Stimulated activated naive CD8-positive, alpha-beta T cell treated with anti-CD3 and anti-CD28 coated beads, Interleukin-15, Interleukin-2, amounts not matched to agents 100 ng/mL and 50 ng/mL, for 24 hours (primary cell): ENCODE measurements around the gene BRPF1.

ENCODE experiments used
- H3K27ac Mint-ChIP-seq: one replicate; pipeline ENCODE4 v1.8.0; 2021; ENCODE audit warnings: mild to moderate bottlenecking, mixed read lengths
- H3K27me3 Mint-ChIP-seq: one replicate; pipeline ENCODE4 v1.8.0; 2021; ENCODE audit warnings: mixed read lengths
- H3K36me3 Mint-ChIP-seq: one replicate; pipeline ENCODE4 v1.8.0; 2021; ENCODE audit warnings: low read depth, mixed read lengths
- H3K4me1 Mint-ChIP-seq: one replicate; pipeline ENCODE4 v1.8.0; 2021; ENCODE audit warnings: low read depth, mixed read lengths
- H3K4me3 Mint-ChIP-seq: one replicate; pipeline ENCODE4 v1.8.0; 2021; ENCODE audit warnings: mild to moderate bottlenecking, mixed read lengths
- H3K9me3 Mint-ChIP-seq: one replicate; pipeline ENCODE4 v1.8.0; 2021; ENCODE audit warnings: mixed read lengths

Gene BRPF1

DNA sequence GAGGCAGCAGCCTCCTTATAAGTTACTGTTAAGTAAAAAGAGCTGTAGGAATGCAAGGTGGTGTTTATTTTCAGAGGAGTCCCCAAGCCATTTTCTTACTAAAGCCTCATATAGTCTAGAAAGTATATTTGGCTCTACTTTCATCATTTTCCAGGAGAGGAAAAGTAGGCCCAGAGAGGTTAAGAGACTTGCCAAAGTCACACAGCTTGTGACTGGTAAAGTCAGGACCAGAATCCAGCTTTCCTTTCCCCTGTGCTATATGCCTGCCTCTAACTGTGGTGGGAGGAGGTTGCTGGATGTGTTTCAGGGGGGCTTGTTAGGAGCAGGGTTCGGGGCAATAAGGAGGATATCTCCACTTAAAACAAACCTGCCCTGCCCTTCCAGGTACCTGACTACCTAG, 11.0 kb downstream of the BRPF1 start:
- no peak overlapping the region for H3K27ac Mint-ChIP-seq
- no peaks in the 10 kb centered on the region for H3K27me3 Mint-ChIP-seq
- no peaks in the 10 kb centered on the region for H3K9me3 Mint-ChIP-seq
- H3K36me3 Mint-ChIP-seq = peaks cover 84% of the 10 kb centered on the region
- no peak overlapping the region for H3K4me3 Mint-ChIP-seq
- H3K4me1 Mint-ChIP-seq = peaks cover 23% of the 10 kb centered on the region

DNA sequence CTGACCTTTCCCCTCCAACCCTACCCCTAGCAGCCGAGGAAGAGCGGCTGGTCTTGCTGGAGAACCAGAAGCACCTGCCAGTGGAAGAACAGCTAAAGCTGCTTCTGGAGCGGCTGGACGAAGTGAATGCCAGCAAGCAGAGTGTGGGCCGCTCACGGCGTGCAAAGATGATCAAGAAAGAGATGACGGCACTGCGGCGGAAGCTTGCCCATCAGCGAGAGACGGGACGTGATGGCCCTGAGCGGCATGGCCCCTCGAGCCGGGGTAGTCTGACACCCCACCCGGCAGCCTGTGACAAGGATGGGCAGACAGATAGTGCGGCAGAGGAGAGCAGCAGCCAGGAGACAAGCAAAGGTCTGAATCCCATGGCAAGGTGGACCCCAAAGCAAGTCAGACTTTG, 12.0 kb downstream of the BRPF1 start:
- Mint-ChIP-seq H3K36me3 (peaks cover 85% of the 10 kb centered on the region), H3K27ac (no peak overlapping the region), H3K9me3 (no peaks in the 10 kb centered on the region), H3K27me3 (no peaks in the 10 kb centered on the region), H3K4me1 (peaks cover 19% of the 10 kb centered on the region), H3K4me3 (no peak overlapping the region)

DNA sequence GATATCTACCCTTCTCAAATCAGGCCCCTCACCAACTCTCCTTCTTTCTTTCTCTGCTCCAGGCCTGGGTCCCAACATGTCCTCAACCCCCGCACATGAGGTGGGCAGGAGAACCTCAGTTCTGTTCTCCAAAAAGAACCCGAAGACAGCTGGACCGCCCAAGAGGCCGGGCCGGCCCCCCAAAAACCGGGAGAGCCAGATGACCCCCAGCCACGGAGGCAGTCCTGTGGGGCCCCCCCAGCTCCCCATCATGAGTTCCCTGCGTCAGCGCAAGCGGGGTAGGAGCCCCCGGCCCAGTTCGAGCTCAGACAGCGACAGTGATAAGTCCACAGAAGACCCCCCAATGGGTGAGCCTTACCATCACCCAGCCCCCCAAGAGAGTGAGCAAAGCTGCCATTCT, 12.6 kb downstream of the BRPF1 start:
- peaks cover 23% of the 10 kb centered on the region for H3K4me1 Mint-ChIP-seq
- H3K36me3 Mint-ChIP-seq = peaks cover 85% of the 10 kb centered on the region
- no peak overlapping the region for H3K27ac Mint-ChIP-seq
- H3K27me3 Mint-ChIP-seq = no peaks in the 10 kb centered on the region
- H3K9me3 Mint-ChIP-seq = no peaks in the 10 kb centered on the region
- H3K4me3 Mint-ChIP-seq = no peak overlapping the region

DNA sequence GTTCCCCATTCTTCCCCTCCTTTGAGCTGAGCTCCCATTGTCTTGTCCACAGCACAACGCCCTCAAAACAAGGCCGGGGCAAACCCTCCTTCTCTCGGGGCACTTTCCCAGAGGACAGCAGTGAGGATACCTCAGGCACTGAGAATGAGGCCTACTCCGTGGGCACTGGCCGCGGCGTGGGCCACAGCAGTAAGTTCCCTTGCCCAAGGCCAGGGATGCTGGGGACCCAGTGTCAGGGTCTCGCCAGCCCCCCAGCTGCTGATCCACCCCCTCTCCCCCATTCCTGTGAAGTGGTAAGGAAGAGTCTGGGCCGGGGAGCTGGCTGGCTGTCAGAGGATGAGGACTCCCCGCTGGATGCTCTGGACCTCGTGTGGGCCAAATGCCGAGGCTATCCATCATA, 14.0 kb downstream of the BRPF1 start:
- Mint-ChIP-seq H3K27me3 (no peaks in the 10 kb centered on the region), H3K4me3 (no peak overlapping the region), H3K27ac (no peak overlapping the region), H3K36me3 (peaks cover 76% of the 10 kb centered on the region), H3K4me1 (peaks cover 36% of the 10 kb centered on the region), H3K9me3 (no peaks in the 10 kb centered on the region)

DNA sequence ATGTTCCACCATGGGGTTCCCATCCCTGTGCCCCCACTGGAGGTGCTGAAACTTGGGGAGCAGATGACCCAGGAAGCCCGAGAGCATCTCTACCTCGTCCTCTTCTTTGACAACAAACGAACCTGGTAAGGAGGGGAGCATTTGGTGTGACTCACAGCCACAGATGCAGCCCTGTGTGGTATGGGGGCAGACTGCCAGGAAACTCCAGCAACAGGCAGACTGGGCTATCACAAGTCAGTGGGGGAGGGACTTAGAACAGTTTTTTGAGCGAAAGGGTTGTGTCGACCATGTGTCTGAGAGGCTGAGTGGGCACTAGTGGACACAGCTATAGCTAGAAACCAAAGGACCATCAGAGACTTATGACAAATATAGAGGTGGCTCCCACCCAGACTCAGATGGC, 14.8 kb downstream of the BRPF1 start:
- Mint-ChIP-seq H3K9me3 (no peaks in the 10 kb centered on the region), H3K4me1 (peaks cover 44% of the 10 kb centered on the region), H3K27ac (peak overlapping the region; percentile 75), H3K27me3 (no peaks in the 10 kb centered on the region), H3K36me3 (peaks cover 74% of the 10 kb centered on the region), H3K4me3 (no peak overlapping the region)

DNA sequence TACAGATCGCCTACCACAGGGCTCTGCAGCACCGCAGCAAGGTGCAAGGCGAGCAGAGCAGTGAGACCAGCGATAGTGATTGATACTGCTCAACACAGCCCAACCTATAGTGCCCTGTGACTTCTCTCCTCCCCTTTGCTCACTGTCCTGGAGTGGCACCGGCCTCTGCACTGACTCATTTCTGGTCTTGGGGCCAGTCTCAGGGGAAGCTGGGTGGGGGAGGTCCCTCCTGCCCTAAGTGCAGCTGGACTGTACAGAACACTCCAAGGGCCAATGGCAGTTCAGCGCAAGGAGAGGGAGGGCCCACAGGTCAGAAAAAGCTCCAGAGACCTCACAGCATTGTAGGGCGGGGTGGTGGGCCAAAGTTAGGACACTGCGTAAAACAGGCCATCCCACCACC, 15.7 kb downstream of the BRPF1 start:
- Mint-ChIP-seq H3K9me3 (no peaks in the 10 kb centered on the region), H3K27ac (no peak overlapping the region), H3K4me3 (no peak overlapping the region), H3K27me3 (no peaks in the 10 kb centered on the region), H3K36me3 (peaks cover 77% of the 10 kb centered on the region), H3K4me1 (peaks cover 53% of the 10 kb centered on the region)

- H3K4me3 Mint-ChIP-seq = no peak overlapping the region
Observed at GRCh38 chr3:9748031-9748430, 16.5 kb downstream of the BRPF1 start.

GRCh38 chr3:9749296-9749644, 17.7 kb downstream of the BRPF1 start:
- no peaks in the 10 kb centered on the region for H3K27me3 Mint-ChIP-seq
- no peaks in the 10 kb centered on the region for H3K9me3 Mint-ChIP-seq
- H3K4me3 Mint-ChIP-seq = peak overlapping the region; percentile 96
- peak overlapping the region; percentile 93 for H3K27ac Mint-ChIP-seq
- peaks cover 69% of the 10 kb centered on the region for H3K36me3 Mint-ChIP-seq
- H3K4me1 Mint-ChIP-seq = peaks cover 66% of the 10 kb centered on the region

More at GRCh38 chr3:9748031-9748430, 16.5 kb downstream of the BRPF1 start:
- no peak overlapping the region for H3K27ac Mint-ChIP-seq
- H3K9me3 Mint-ChIP-seq = no peaks in the 10 kb centered on the region
- H3K4me1 Mint-ChIP-seq = peaks cover 58% of the 10 kb centered on the region
- peaks cover 72% of the 10 kb centered on the region for H3K36me3 Mint-ChIP-seq
- H3K27me3 Mint-ChIP-seq = no peaks in the 10 kb centered on the region

DNA sequence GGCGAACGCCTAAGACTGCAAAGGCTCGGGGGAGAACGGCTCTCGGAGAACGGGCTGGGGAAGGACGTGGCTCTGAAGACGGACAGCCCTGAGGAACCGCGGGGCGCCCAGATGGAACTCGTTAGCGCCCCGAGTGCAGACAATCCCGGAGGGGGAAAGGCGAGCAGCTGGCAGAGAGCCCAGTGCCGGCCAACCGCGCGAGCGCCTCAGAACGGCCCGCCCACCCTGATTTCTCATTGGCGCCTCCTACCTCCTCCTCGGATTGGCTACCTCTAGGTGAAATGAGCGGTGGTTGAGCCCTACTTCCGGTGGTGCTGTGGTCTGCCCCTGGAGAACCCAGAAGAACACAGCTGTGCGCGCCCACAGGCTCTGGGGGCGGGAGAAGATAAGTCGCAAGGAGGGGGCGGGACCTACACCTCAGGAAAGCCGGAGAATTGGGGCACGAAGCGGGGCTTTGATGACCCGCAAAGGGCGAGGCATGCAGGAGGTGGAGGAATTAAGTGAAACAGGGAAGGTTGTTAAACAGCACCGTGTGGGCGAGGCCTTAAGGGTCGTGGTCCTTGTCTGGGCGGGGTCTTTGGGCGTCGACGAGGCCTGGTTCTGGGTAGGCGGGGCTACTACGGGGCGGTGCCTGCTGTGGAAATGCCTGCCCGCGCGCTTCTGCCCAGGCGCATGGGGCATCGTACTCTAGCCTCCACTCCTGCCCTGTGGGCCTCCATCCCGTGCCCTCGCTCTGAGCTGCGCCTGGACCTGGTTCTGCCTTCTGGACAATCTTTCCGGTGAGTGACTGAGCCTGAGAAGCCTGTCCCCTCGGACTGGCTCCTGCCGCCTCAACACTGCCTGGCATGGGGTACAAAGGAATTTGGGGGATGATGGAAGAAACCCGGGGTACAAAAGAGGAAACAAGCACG, 18.4 kb downstream of the BRPF1 start, which contains the start of gene OGG1:
Gene OGG1 (plus strand): TSS at position 308 of the 911 bp plus-strand sequence. CDS start 335 bp downstream, at position 643.
- Mint-ChIP-seq H3K27me3 (no peaks in the 10 kb centered on the region), H3K27ac (peak within 1 kb of the TSS; percentile 93), H3K4me1 (peaks cover 71% of the 10 kb centered on the region), H3K9me3 (no peaks in the 10 kb centered on the region), H3K36me3 (peaks cover 68% of the 10 kb centered on the region), H3K4me3 (peak within 1 kb of the TSS; percentile 96)

- Mint-ChIP-seq H3K4me3 (peak overlapping the region; percentile 96), H3K4me1 (peaks cover 66% of the 10 kb centered on the region), H3K27ac (peak overlapping the region; percentile 93), H3K27me3 (no peaks in the 10 kb centered on the region), H3K9me3 (no peaks in the 10 kb centered on the region), H3K36me3 (peaks cover 67% of the 10 kb centered on the region)
Observed at GRCh38 chr3:9750556-9751411, 19.2 kb downstream of the BRPF1 start.

DNA sequence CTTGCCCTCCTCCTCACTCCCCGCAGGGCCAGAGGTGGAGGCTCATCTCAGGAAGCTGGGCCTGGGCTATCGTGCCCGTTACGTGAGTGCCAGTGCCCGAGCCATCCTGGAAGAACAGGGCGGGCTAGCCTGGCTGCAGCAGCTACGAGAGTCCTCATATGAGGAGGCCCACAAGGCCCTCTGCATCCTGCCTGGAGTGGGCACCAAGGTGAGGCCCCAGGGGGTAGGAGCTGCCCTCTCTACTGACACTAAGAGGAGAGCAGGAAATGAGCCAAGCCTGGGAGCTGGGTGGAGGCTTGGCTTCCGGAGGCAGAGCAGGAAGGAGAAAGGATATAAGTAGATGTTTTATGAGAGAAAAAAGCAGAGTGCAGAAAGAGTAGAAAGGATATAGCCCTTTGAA, 23.1 kb downstream of the BRPF1 start:
- H3K36me3 Mint-ChIP-seq = peaks cover 62% of the 10 kb centered on the region
- H3K4me3 Mint-ChIP-seq = no peak overlapping the region
- H3K27me3 Mint-ChIP-seq = no peaks in the 10 kb centered on the region
- H3K27ac Mint-ChIP-seq = no peak overlapping the region
- peaks cover 43% of the 10 kb centered on the region for H3K4me1 Mint-ChIP-seq
- no peaks in the 10 kb centered on the region for H3K9me3 Mint-ChIP-seq

GRCh38 chr3:9757427-9757826, 25.9 kb downstream of the BRPF1 start:
- peaks cover 65% of the 10 kb centered on the region for H3K36me3 Mint-ChIP-seq
- H3K27me3 Mint-ChIP-seq = no peaks in the 10 kb centered on the region
- no peak overlapping the region for H3K4me3 Mint-ChIP-seq
- peaks cover 20% of the 10 kb centered on the region for H3K4me1 Mint-ChIP-seq
- H3K9me3 Mint-ChIP-seq = no peaks in the 10 kb centered on the region
- no peak overlapping the region for H3K27ac Mint-ChIP-seq

- no peaks in the 10 kb centered on the region for H3K9me3 Mint-ChIP-seq
- H3K36me3 Mint-ChIP-seq = peaks cover 56% of the 10 kb centered on the region
- H3K4me3 Mint-ChIP-seq = no peak overlapping the region
- H3K27me3 Mint-ChIP-seq = no peaks in the 10 kb centered on the region
- H3K27ac Mint-ChIP-seq = no peak overlapping the region
- peaks cover 6% of the 10 kb centered on the region for H3K4me1 Mint-ChIP-seq
Observed at GRCh38 chr3:9760779-9761505, 29.4 kb downstream of the BRPF1 start.

GRCh38 chr3:9761919-9762318, 30.4 kb downstream of the BRPF1 start:
- Mint-ChIP-seq H3K4me3 (no peak overlapping the region), H3K27ac (no peak overlapping the region), H3K36me3 (peaks cover 48% of the 10 kb centered on the region), H3K4me1 (peaks cover 8% of the 10 kb centered on the region), H3K9me3 (no peaks in the 10 kb centered on the region), H3K27me3 (no peaks in the 10 kb centered on the region)
